Vagina (tissue), 2 donors: ENCODE measurements around the gene PPP1CA.

Experiments
- POLR2A ChIP-seq, 2 donors: fragments of 450-650 bp; IDR thresholded peaks; one replicate each; pipeline ENCODE4 v1.6.1; 2017; ENCODE audit warnings: antibody characterized with exemption in 2 of 2, mild to moderate bottlenecking in 2 of 2, moderate library complexity in 2 of 2
- POLR2AphosphoS5 ChIP-seq, 2 donors: sonication (generic); formaldehyde crosslinking; IDR thresholded peaks; one replicate each; pipeline ENCODE4 v1.9.0; 2017; ENCODE audit warnings: antibody characterized with exemption in 2 of 2, mild to moderate bottlenecking in 2 of 2, low read depth in 1 of 2; ENCODE audit not compliant: insufficient read depth in 1 of 2

DNA sequence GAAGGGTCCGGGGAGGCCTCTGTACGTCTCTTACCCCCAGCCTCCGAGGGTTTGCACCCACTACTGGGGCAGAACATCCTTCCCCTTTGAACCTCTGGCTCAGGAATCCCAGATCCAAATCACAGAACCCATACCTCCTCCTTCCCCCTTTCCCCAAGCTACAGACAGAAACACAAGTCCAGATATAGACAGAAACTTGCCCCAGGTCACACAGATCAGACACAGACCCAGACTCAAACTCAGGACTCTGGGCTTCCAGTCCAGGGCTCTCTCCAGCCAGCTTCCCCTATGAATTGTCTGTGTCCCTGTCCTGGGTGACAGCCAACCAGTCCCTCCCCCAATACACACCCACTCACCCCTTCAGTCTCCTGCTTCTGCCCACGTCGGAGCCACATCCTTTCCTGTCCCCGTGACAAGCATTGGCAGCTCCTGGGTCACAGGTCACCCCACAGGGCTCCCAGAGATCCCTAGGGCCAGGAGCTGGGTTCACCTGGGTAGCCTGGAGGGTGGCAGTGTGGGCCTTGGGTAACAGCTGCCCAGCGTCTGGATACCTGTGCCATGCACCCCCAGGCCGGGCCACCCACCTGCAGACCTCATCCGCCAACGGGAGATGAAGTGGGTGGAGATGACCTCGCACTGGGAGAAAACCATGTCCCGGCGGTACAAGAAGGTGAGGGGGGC, 3.0 kb upstream of the PPP1CA start:
- no peak for TF ChIP-seq POLR2A (IDR thresholded peaks at IDR 0.05)
- peak in 1 of 2 donors; percentile 20 for TF ChIP-seq POLR2AphosphoS5 (IDR thresholded peaks at IDR 0.05; ENCODE audit: insufficient read depth in 1 of 2, low read depth in 1 of 2)
